DMS153 treated with DMSO at 0.1 percent for 48 hours (cell line): Measurements from ENCODE around the gene F7.

Experiments used
- DNase-seq: peaks from one replicate; lab custom pipeline; 2025; ENCODE audit not compliant: unreplicated experiment; lab: John Stamatoyannopoulos, UW

Gene F7

DNA sequence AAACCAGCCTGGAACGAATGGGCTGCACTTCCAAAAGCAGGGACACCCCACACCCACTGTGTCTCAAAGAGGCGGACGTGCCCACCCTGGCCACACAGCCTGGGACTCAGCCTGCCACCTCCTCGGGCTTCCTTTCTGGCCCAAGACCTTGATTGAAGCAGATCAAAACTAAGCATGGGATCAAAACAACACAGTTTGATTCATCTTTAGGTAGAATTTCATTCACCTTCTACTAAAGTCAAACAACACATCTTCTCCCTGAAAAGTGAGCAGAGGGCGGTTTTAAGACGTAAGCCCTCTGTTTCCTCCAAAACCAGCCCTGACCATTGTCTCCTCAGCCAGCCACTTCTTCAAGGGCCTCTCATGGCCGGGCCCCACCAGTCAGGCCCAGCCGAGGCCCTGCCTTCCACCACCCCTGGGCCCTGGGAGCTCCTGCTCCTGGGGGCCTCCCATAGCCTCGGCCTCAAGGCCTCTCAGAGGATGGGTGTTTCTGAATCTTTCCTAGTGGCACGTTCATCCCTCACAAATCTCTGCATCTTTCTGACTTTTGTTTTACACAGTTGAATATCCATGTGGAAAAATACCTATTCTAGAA is 10.7 kb downstream of the F7 start:
- no peak for DNase-seq

DNA sequence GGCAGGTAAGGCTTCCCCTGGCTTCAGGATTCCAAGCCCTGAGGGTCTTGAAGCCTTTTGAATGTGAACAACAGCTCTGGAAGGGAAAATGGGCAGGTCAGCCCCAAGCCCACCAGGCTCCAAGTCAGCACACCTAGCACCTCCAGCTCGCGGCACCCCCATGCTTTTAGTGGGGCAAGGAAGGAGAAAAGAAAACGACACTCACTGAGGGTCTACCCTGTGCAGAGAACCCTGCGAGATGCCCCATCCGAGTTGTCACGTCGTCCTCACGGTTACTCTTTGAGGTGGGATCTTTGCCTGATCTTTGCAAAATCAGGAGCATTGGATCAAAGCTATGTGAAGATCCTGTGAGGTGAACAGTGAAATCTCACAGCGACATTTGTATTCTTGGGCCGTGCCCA is 11.3 kb downstream of the F7 start:
- no peak for DNase-seq

DNA sequence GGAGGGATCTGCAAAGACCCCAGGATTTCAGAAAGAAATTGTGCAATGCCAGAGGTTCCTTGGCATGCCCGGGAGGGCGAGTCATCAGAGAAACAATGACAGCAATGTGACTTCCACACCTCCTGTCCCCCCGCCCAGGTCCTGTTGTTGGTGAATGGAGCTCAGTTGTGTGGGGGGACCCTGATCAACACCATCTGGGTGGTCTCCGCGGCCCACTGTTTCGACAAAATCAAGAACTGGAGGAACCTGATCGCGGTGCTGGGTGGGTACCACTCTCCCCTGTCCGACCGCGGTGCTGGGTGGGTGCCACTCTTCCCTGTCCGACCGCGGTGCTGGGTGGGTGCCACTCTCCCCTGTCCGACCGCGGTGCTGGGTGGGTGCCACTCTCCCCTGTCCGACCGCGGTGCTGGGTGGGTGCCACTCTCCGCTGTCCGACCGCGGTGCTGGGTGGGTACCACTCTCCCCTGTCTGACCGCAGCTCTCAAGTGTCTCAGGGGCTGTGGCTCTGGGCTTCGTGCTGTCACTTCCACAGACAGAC is 11.8 kb downstream of the F7 start:
- DNase-seq: no peak

DNA sequence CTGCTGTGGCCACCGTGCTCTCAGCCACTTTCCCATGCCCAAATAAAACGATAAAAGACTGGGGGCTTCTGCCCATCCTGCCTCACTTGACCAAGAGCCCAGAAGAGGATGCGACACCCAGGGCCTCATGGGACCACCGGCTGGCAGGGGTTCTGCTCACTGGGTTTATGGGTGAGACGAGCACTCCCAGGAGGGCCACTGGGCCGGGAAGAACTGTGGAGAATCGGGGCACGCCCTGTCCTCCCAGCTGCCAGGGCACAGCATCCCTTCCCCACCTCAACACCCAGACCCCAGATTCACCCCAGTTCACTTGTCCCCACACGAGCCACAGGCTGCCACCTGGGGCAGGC is 12.3 kb downstream of the F7 start:
- DNase-seq: no peak

DNA sequence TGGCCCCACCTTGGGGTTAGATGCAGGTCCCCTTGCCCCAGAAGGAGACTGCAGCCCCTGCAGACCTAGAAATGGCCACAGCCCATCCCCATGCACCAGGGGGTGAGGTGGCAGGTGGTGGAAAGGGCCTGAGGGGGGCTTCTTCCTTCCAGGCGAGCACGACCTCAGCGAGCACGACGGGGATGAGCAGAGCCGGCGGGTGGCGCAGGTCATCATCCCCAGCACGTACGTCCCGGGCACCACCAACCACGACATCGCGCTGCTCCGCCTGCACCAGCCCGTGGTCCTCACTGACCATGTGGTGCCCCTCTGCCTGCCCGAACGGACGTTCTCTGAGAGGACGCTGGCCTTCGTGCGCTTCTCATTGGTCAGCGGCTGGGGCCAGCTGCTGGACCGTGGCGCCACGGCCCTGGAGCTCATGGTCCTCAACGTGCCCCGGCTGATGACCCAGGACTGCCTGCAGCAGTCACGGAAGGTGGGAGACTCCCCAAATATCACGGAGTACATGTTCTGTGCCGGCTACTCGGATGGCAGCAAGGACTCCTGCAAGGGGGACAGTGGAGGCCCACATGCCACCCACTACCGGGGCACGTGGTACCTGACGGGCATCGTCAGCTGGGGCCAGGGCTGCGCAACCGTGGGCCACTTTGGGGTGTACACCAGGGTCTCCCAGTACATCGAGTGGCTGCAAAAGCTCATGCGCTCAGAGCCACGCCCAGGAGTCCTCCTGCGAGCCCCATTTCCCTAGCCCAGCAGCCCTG is 12.8 kb downstream of the F7 start:
- no peak for DNase-seq

DNA sequence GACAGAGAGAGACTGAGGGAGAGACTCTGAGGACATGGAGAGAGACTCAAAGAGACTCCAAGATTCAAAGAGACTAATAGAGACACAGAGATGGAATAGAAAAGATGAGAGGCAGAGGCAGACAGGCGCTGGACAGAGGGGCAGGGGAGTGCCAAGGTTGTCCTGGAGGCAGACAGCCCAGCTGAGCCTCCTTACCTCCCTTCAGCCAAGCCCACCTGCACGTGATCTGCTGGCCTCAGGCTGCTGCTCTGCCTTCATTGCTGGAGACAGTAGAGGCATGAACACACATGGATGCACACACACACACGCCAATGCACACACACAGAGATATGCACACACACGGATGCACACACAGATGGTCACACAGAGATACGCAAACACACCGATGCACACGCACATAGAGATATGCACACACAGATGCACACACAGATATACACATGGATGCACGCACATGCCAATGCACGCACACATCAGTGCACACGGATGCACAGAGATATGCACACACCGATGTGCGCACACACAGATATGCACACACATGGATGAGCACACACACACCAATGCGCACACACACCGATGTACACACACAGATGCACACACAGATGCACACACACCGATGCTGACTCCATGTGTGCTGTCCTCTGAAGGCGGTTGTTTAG is 13.7 kb downstream of the F7 start:
- DNase-seq: no peak

DNA sequence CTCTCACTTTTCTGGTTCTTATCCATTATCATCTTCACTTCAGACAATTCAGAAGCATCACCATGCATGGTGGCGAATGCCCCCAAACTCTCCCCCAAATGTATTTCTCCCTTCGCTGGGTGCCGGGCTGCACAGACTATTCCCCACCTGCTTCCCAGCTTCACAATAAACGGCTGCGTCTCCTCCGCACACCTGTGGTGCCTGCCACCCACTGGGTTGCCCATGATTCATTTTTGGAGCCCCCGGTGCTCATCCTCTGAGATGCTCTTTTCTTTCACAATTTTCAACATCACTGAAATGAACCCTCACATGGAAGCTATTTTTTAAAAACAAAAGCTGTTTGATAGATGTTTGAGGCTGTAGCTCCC is 14.2 kb downstream of the F7 start:
- no peak for DNase-seq

DNA sequence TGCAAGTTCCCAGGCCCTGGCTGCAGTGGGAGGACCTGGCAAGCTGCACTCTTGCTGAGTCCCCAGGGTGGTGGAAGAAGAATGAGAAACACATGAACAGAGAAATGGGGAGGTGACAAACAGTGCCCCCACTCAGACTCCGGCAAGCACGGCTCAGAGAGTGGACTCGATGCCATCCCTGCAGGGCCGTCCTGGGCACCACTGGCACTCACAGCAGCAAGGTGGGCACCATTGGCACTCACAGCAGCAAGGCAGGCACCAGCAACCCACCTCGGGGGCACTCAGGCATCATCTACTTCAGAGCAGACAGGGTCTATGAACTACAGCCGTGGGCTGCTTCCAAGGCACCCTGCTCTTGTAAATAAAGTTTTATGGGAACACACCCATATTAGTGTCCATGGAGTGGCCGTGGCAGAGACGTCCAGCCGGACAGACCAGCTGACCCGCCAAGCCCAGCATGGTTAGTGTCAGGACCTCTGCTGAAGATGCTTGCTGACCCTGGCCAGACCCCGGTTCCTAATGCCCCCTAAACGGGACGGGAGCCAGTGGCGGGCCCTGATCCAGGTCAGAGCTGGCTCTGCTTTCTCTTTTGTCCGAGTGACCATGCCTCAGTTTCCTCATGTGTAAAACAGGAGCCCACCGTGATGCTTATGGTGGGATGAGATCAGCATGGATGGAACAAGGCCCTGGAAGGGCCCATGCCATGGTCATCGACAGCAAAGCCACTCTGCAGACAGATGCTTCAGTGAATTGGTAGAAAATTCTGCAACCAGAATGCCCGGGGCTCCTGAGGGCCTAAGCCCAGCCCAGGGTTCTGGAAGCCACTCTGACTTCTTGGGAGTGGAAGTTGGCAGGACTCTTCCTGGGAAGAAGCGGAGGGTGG is 14.9 kb downstream of the F7 start:
- no peak for DNase-seq

DNA sequence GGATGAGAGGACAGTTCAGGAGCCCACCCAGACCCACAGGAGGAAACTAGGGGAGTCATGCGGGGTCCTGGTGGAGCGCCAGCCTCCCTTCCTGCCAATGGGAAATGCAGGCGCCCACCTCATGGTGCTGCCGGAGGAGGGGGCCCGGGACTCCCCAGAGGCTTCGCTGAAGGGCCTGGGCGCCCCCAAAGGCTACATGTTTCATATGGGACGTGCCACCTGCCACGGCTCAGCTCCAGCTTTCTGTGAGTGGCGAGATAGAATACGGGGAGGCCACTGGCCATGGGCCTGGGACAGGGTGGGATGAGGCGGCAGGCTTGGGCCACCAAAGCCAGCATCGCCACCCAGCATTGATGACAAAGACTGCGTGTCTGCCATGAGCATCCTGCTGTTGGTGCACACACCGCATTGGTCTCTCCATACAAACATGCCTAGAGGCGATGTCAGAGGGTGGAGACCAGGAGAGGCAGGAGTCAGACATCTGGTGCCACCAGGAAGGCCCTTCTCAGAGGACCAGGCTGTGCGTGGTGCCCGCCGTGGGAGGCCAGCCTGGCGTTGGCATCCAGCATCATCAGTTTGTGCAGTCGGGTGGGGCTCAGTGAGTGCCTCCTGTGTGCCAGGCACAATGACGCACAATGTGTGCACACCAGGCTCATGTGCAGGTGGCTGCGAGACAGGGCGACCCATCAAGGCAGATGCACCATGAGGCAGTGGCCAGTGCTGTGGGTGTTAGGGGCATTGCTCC is 15.8 kb downstream of the F7 start:
- no peak for DNase-seq

DNA sequence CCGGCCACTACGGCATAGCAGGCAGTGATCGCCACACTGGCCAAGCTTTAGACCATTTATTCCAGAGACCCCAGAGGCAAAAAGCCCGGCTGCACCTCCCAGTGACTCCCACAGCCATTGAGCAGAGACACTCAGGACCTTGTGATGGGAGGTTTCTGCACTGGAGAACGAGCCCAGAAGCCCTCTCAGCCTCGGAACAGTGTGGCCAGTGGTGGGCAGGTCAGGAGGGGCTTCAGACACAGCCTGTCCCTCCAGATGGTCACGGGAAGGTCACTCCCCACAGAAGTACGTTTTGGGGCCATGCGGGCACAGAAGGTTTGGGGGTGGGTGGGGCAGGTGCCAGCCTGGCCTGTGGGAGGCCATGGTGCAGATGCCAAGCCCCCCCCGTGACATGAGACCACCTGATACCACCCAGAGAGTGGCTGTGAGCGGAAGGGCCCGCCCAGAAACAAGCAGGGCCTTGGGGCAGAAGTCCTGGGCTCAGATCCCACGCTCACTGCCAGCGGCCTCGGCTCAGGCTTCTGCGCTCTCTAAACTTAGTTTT is 16.4 kb downstream of the F7 start:
- DNase-seq: no peak

DNA sequence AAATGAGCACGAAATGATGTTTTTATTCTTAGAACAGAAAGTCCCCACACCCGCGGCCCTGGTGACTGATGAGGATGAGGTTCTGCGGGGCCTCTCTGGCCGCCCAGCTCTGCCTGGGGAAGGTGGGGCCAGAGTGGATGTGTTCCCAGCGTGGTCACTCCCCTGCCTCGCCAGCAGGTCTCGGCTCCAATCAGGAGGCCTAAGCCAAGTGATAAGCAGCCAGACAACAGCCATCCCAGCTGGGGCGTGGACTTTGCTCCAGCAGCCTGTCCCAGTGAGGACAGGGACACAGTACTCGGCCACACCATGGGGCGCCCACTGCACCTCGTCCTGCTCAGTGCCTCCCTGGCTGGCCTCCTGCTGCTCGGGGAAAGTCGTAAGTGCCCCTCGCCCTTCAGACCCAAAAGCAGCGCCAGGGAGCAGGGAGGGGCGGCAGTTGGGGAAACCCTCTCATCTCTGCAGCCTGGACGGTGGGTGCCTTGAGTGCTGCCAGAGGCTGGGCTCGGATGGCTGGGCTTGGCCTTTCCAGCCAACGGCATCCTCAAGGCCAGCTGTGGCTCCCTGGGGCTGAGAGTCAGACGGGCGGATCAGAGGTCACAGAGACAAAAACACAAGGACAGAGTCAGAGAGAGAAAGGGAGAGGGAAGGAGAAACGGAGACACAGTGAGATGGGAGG is 17.1 kb downstream of the F7 start, which contains the start of gene F10:
Gene F10, plus strand, starts transcription at position 250 of the 676 bp plus-strand sequence. Its CDS starts 57 bp downstream, at position 307.
- no peak for DNase-seq

DNA sequence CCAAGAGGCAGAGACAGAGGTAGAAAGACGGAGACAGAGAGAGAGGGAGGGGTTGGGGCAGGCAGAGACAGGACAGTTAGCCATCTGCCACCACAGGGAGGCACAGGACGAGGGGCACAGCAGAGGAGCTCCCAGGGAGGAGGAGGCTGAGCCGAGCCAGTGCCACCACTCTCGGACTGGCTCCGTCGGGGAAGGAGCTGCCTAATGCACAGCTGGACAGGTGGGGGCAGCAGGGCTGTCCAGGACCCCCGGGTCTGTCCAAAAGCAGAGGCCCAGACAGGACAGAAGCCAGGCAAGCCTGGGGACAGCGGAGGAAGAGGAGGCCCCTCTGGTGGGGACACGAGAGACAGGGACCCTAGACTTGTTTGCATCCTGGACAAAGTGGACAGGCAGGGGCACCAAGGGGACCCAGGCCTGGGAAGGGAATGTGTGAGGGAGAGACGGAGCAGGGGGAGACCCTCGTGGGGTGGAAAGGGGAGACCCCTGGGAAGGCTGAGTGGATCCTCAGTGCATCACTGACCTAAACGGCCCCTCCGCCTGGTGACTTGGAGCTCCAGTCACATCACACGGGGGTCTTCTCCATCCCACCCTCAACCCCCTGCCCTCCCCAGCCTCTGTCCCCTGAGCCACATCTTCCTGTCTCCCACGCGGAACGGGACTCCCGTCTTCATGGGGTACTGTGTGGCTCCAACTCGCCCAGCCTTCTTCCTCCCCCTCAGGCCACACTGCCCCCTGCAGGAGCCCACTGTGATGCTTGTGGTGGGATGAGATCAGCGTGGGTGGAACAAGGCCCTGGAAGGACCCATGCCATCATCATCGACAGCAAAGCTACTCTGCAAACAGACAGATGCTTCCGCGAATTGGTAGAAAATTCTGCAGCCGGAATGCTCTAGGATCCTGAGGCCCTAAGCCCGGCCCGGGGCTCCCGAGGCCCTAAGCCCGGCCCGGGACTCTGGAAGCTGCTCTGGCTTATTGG is 17.9 kb downstream of the F7 start:
- DNase-seq: no peak

DNA sequence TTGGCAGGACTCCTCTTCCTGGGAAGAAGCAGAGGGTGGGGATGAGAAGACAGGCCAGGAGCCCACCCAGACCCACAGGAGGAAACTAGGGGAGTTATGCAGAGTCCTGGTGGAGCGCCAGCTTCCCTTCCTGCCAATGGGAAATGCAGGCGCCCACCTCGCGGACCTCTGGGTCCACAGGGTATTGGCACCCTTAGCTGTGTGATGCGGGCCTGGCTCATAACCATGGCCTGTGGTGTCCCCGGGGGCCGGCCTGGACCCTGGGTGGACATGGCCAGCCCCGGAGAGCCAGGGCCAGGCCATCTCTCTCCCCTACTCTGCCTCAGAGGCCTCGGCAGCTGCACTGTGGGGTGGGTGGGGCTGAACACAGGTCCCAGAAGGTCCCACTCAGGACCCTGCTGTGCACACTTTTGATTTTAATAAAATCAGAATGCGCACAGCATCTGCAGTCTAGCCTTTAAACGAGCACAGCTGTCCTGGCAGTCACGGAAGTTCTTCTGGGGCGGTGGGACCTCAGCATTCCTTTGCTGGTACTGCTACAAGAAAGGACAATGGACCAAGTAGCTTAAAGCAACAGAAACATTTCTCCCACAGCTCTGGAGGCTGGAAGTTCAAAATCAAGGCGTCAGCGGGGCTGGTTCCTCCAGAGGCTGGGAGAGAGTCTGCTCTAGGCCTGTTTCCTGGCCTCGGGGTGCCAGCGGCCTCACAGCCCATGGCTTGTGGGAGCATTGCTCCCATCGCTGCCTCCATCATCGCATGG is 18.8 kb downstream of the F7 start:
- no peak for DNase-seq

DNA sequence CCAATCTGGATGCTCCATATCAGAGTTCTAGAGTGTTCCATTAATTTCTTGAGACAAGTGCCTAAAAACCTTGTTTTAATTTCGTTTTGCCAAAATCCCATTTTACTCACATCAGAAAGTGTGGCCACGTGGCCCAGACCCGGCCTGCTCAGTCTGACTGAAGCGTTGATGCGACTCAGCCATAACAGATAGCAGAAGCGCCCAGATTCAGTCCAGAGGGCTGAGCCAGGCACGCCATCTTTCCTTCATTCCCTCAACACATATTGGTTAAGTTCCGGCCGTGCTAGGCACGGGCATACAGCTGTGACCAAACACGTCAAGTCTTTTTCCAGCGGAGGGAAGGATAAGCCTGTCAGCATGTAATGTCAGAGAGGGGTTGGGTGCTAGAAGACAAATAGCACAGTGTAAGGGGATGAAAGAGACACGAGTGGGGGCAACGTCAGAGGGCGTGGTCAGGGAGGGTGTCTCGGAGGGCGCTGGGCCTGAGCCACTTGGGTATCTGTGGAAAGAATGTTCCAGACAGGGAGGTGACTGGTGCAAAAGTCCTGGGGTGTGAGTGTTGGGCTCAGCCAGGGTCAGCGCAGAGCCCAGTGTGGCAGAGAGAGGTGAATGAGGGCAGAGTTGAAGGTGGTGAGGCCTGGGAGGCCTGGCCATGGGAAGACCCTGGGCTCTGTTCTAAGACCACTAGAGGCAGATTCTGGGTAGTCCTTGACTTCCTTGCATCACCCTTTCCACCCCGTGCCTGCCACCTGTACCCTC is 20.1 kb downstream of the F7 start:
- DNase-seq: no peak

DNA sequence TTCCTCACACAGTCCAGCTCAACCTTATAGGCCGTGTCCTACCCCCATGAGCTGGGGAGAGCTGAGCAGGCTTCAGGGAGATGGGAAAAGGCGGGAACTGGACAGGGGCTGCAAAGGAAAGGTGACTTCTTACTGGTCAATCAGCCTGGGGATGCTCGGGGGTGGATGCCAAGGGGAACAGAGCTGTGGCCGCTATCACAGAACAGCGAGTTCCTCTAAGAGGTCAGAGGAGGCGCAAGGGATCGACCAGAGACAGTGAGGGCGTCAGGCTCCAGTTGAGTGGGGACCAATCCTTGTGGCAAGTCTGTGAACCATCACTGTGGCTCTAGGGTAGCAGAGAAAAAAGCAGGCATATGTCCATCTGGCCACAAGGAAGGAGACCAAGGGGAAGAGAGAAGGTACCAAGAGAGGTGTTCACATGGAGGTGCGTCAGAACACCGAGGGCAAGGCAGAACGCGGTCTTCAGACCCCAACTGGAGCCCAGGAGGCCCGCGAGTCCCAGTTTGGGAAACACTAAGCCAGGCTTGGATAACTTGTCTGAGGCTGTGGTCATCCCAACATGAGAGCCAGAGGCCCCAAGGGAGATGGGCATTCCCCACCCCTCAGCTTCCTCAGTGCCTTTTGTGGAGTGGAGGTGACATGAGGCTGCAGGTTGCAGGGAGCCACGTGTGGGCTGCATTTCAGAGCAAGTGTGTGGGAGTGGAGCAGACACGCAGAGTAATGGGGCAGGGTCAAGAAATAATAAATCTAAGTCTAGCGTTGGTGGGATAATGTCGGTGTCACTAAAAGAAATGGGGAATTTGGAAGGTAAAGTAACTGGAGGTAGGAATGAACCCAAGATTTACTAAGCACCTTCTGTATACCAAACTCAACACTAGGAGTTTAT is 20.9 kb downstream of the F7 start:
- no peak for DNase-seq

DNA sequence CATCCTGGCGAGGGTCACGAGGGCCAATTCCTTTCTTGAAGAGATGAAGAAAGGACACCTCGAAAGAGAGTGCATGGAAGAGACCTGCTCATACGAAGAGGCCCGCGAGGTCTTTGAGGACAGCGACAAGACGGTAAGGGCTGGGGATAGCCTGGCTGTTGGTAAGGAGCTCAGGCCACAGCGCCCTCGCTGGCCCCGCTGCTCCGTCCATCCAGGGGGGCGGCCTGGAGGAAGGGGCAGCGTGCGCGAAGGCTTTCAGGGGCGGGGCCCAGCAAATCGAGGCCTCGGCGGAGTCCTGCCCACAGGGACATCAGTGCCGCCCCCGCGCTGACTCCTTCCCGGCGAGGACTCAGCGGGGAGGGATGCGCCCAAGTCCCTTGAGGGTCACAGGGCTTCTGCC is 23.9 kb downstream of the F7 start:
- DNase-seq: no peak
